HG03060 (cell line): ENCODE results near the gene PI4KA.
"Not testable (repeated sequence)": the region's sequence is repeated elsewhere in the genome, so short reads cannot be mapped to it uniquely, and the experiment has no call there.

Experiments
- ATAC-seq: cut with Tn5 transposase; IDR thresholded peaks from one replicate; pipeline ENCODE4 v1.9.1; 2021; ENCODE audit warnings: low read depth, moderate number of reproducible peaks; ENCODE audit not compliant: unreplicated experiment

PI4KA gene

GRCh38 chr22:20779014-20779817 lies 79.4 kb downstream of the PI4KA start:
- ATAC-seq: no peak

DNA sequence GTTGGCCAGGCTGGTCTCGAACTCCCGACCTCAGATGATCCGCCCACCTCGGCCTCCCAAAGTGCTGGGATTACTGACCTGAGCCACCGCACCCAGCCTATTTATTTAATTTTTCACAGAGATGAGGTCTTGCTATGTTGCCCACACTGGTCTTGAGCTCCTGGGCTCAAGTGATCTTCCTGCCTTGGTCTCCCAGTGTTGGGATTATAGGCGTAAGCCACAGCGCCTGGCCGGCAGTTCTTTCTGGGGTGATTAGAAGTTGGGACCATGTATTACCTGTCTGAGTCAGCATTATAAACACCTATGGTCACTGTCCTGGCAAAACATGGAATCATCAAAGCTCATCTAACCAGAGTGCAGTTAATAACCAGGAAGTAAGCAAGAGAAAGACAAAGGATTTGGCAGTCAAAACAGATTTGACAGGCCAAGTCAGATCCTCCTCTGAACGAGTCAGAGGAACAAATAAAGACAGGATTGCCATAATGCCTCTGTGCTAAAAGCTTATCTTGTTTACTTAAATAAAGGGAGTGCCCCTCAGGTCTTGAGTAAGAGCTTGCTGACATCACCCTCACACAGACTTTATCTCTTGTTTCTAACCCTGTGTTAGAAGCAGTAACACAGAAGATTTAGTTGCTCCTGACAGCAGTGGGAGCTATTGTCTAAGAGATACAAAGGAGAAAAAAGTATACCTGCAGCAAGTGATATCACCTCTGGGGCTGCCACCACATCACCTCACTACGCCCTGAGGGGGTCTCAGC lies 81.0 kb downstream of the PI4KA start:
- ATAC-seq: no peak

GRCh38 chr22:20776624-20777405 lies 81.8 kb downstream of the PI4KA start:
- ATAC-seq: no peak

DNA sequence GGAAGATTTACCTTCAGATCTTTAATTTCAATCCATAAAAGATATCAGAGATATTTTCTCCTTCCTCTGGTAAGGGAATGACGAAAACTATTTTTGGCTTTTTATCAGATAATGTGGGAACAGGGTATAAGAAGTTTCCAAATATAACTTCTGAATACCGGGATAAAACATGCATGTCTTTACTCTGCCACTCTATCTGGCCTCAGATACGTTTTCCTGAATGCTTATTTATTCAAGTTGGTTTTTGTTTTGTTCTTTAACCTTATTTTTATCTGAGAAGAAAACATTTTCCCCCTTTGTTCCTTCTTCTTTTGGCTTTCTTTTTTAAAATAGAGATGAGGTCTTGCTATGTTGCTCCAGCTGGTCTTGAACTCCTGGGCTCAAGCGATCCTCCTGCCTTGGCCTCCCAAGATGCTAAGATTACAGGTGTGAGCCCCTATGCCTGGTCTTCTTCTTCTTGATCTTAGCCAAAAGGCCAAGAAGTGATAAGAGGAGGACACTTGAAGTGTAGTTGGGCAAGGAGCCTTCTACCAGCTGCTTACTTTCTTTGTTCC lies 83.2 kb downstream of the PI4KA start:
- ATAC-seq: no peak

GRCh38 chr22:20774882-20775281 lies 83.7 kb downstream of the PI4KA start:
- no peak for ATAC-seq

- no peak for ATAC-seq
These were observed 84.8 kb downstream of the PI4KA start, which contains the start of gene SERPIND1 for GRCh38 chr22:20773793-20774212. SERPIND1 (plus strand) TSS chr22:20774113; CDS start chr22:20779313, 5,200 bp downstream.

DNA sequence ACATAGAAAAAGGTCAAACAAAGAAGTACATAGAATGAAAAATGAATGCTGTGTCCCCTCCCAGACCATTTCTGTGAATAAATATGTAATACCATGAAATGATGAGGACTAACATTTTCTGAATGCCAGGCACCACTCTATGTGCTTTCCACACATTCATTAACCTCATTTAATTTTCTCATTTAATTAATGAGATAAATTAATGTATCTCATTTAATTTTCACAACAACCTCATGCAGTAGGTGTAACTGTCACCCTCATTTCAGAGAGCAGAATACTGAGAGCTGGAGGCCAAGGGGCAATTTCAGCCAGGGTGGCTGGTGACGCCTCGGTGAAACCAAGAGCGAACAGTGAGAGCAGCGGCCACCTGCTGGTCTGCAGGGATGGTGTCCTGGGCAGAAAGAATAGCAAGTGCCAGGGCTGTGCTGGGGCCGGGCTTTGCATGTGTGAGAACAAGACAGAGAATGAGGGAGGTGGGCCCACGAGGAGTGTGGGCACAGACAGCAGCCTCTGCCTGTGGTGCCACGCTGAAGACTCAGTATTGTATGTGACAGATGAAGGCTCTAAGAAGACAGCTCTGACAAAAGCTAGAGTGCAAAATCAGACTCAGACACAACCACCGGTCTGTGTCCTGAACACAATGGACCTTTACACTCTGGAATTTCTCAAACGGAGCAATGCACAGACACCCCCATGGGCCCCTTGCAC lies 86.5 kb downstream of the PI4KA start:
- no peak for ATAC-seq

GRCh38 chr22:20769496-20769826 lies 89.2 kb downstream of the PI4KA start:
- ATAC-seq: not testable (repeated sequence)

GRCh38 chr22:20766530-20766929 lies 92.1 kb downstream of the PI4KA start:
- no peak for ATAC-seq

DNA sequence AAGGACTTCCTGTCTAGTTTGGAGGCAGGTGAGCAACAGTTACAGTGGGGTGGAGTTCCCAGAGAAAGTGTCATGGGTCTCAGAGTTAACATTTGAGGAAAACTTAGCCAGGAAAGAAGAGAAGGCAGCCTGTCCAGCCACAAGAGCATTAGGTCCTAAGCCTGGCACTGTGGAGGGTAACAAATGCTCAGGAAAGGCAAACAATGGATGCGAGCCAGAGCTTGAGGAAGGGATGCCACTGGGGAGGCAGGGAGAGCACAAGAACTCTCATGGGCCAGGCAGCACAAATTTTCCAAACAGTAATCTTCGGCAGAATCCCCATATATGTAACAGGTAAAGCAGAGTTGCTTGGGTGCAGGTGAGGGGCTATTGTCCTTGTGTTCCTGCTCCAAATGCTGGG lies 92.7 kb downstream of the PI4KA start:
- ATAC-seq: no peak

DNA sequence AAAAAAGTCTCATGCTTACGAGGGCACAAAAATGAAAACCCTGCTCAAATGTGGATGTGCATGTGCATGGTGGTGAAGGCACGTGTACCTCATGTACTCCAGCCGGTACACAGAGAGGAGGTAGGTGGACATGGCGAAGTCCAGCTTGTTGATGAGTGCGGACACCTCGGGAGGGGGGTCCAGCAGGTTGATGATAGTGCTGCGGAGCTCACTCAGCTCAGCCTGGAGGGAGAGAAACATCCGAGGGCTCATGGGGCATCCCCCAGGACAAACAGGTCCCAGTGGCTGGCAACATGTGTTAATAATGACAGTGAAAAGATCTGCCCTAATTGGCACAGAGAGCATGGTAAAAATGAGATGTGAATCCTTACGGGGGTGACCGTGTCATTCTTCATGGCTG lies 93.9 kb downstream of the PI4KA start:
- ATAC-seq: no peak

DNA sequence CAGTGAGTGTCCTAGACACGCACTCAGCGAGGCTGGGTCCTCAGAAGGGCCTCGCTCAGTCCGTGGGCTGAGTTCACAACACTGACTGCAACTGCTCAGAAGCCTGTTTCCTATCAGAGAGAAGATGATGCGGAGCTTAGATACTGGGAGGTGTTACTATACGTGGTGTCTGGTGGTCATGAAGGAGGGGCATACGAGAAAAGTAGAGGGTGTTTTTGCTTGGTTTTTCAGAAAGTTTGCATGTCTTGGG lies 94.2 kb downstream of the PI4KA start:
- no peak for ATAC-seq

DNA sequence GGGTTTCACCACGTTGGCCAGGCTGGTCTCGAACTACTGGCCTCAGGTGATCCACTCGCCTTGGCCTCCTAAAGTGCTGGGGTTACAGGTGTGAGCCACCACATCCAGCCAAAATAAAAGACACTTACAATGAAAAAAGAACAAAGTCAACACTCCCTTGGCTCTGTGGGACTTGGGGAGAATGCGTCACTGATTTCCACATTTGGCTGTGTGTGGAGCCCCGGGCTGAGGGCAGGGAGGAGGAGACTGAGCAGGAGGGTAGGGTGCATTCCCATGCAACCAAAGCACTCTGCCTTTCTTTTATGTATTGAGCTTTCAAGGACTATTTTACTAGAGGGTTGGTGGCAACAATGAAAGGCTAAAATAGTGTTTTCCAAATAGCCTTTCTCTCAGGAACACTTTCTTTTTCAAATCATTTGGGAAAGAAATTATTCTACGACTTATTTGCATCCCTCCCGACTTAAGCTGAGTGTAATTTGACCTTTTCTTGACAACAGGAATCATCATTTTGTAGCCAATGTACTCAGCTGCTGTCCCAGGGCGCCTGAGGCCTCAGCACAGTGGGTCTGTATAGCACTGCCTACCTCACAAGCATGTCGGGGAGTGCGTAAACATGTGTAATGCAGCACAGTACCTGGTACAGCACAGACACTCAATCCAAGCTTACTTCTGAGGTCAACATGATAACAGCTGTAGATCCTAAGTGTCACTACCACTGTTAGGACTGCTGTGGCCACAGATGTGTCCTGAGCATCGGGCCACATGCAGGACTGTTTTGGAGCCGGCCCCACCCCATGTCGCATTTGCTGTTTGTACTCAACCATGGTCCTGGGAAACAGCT lies 94.8 kb downstream of the PI4KA start:
- ATAC-seq: no peak

- no peak for ATAC-seq
These were observed 96.3 kb downstream of the PI4KA start for GRCh38 chr22:20762233-20762796.

DNA sequence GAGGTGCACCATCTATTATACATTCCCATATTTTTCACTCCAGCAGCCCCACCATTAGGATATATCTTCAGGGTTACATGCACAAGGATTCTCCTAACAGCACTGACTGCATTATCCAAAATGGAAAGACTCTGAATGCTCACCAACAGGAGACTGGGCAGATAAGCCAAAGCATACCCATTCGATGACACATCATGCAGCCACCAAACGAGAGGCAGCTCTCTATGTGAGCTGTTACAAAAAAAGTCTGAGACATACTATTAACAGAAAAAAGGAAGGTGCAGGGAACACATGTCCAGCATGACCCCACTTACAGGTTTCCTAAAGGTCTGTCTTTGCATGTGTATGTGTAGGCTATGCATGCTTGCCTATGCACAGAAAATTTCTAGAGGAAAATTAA lies 97.1 kb downstream of the PI4KA start:
- ATAC-seq: no peak

GRCh38 chr22:20760084-20760483 lies 98.5 kb downstream of the PI4KA start:
- no peak for ATAC-seq

DNA sequence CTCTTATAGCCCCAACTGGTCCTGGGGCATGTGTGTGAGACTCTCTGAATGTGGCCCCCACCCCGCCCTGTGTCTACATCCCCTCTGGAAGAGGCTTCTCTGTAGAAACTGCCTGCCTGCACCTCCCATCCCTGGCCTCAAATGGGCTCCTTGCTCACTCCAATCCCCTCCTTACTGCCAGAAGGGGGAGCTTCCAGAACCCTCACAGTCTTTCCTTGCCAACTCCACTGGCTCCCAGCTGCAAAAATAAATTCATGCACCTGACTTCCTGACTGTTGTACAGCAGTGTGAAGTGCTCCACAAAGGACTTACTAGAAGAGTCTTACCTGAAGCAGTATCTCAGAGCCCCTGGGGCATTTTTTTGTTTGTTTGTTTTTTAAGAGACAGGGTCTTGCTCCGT lies 99.9 kb downstream of the PI4KA start:
- ATAC-seq: no peak

GRCh38 chr22:20756846-20757245 lies 101.8 kb downstream of the PI4KA start:
- ATAC-seq: no peak

GRCh38 chr22:20752873-20753272 lies 105.7 kb downstream of the PI4KA start:
- no peak for ATAC-seq
